Eye (tissue), 1 donor: Measurements from ENCODE around the gene CYB5R4.
"Not testable (repeated sequence)": the region's sequence is repeated elsewhere in the genome, so short reads cannot be mapped to it uniquely, and the experiment has no call there.

ENCODE experiments used
- DNase-seq: peaks from one replicate; pipeline ENCODE4 v3.0.0-alpha.2; 2015

CYB5R4 gene

DNA sequence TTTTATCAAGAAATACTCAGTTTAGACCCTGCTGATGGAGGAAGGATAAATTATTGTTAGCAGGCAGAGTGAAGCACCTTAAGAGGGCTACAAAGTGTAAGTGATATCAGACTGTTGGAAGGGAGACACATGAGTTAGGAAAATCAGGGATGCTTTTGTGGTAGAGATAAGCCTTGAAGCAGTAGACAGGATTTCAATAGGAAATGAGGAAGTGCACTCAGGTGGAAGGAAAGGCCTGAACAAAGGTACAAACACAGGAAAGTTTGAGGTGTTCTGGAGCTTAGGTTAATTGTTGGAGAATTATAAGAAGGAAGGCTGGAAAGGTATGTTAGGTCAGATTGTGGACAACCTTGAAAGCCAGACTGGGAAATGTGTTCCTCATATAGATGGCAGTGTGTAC is 7.6 kb downstream of the CYB5R4 start:
- DNase-seq: no peak

DNA sequence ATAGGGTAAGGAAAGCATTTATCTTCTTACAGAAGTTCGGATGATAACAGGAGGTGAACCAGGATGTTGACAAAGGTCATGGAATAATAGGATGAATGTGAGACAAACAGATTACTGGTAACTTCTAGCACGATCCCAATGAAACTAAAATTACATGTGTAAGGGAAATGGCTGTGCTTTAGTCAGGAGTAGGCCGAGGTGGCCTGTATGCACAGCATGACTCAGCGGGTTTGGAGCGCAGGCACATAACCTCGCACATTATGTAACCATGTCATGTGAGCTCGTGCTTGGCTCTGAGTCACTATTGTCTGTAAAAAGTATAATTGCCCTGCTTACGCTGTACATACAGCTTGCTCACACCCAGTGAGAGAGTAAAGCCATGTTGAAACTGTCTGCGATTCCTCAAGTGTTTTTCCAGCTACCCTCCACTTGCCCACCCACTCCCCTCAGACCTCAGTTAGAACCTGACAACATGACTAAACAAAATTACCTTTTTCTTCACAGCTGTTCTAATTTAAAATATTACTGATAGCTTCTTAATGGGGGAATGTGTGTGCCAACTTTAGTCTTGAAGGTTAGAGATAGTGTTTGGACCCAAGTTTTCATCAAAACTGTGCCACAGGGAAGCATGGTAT is 8.2 kb downstream of the CYB5R4 start:
- DNase-seq: peak; percentile 54

DNA sequence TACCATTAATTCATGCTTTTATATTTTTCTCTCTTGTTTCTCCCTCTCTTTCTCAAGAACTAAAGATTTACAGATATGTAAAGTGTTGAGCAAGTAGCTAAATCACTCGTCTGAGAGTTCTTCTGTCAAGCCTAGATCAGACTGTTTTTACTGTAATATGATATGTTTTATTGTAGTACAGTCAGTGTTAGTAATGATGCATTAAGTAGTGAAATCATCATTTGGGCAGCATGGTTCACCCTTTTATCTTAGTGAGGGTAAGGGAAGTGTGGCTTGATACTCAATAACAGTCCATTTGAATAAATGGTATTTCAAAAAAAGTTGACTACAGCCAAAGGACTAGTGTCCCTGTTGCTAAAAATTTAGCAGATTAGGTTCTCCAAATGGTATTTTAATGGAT is 9.2 kb downstream of the CYB5R4 start:
- no peak for DNase-seq

DNA sequence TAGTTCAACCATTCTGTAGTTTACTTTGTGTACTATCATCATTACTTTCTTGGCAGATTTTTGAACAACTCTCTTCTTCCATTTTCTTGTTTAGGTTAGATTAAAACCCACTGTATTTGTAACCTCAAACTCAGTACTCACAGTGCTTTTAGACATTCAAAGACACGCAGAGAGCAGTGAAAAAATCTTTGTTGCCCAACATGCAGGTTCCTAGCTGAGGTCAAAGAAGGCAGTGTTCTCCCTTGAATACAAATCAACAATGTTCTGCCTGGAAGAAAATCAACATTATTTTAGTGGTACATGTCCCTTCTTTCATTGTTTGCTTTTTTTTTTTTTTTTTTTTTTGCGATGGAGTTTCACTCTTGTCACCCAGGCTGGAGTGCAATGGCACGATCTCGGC is 11.2 kb downstream of the CYB5R4 start:
- DNase-seq: no peak

DNA sequence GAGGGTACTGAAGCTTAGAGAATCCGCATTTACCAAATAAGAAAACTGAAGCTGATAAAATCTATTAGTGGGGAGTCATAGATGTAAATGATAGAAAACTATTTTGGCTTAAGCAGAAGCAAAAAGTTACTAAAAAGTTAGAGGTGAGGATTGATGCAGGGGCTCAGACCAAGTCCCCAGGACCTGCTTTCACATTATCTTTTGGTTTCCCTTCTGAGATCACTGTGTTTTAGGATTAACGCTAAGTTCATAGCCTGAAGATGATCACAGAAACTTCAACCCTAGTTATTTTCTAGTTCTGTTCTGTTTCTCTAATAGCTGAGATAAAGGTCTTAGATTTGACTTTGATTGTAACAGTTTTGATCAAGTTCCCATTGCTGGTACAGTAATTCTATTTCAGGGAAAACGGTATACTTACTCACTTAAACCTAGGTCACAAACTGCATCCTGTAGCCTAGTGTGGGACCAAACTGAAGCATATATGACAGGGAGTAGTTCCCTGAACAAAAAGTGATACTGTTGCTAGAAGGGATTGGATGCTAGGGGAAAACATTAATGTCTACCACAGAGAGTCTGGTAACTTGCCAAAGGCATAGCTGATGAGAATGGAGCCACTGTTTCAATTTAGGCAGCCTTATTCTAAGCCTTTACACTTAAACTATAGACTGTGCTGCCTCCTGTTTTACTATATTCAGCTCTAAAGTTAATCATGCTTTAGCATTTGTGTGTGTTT is 13.1 kb downstream of the CYB5R4 start:
- DNase-seq: no peak

DNA sequence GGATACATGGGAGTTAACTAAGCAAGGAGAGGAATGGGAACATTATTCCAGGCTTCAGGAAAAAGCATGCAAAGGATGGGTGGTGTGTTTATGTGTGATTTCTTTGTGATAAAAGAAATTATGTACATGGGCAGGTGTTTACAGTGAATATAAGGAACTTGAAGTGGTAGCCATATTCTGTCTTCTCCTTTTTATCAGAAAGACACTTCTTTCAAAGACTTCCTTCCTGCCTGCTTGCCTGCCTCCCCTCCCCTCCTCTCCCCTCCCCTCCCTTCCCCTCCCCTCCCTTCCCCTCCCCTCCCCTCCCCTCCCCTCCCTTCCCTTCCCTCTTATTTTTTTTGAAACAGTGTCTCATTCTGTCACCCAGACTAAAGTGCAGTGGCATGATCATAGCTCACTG is 14.4 kb downstream of the CYB5R4 start:
- DNase-seq: no peak

DNA sequence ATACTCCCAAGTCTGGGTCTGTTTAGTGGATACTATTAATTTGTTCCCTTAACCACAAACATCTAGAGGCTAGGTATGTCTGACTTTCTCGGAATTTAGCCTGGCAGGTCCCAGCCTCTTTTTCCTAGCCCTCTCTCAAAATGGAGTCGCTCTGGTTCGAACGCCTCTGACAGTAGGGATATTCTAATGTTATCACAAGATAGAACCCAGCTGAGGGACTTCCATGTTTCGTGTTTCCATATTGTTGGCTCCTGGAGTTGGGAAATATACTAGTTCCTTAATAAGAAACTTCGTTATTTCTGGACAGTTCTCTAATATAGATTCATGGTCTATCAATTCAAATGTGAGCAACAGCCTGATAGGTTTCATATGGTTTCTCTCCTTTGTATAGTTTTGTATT is 16.4 kb downstream of the CYB5R4 start:
- no peak for DNase-seq

DNA sequence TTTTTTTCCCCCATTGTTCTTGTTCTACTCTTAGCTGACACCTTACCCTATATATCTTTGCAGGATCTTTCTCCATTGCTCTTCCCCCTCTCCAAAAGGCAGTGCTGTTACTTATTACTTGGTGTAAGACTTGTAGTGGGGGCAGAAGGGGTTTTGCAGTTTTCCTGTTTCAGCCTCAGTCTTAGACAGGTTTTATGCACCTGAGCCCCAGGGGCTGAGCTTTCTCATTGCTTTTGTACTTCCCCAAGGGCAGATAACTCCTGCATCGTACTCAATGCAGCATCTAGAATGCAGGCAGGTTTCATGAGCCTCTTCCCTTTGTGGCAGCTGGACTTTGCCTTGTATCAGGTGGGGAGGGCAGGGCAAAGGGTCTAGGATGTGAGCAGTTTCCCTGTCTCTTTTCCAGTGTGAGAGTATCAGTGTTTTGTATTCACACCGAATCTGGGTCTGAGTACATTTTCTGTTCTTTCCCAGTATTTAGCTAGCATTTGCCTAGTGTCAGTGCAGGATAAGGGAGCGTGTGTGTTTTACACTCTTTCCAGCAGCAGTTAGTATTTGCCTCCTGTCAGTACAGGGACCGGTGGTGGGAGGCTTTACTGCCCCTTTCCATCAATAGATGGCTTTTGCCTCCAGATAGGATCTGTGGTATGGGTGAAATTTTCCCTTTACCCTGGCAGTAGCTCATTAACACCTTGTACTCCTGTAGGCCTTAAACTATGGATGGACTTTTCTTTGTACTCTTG is 19.6 kb downstream of the CYB5R4 start:
- DNase-seq: no peak

DNA sequence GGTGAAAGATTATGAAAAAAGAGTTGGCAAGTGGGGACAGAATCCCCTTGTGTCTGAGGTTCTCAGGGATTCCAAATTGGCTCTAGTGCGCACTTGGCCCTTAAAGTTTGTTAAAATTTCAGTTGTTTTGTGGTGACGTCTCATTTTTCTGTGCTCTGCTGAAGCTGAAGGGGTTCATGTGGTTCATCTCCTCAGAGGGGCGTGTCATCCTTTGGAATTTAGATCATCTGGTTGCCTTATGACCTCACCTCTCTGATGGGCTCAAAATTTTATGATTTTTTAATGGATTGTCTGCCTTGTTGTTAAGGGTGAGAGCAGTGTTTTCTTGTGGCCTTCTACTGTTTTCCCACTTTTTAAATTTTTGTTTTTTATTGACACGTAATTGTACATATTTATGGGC is 20.3 kb downstream of the CYB5R4 start:
- no peak for DNase-seq

DNA sequence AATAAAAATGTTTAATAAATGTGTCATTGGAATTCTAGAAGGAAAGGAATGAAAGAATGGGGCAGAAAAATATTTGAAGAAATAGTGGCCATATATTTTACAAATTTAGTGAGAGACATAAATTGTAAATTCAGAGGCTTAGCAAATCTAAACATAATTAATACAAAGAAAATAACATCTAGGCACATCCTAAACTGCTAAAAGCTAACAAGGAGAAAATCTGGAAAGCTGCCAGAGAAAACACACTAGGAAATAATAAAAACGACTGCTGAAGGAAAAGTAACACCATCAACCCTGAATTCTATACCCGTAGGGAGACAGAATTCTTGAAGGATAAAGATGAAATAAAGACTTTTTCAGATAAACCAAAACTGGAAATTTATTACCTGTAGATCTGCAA is 23.8 kb downstream of the CYB5R4 start:
- DNase-seq: no peak

DNA sequence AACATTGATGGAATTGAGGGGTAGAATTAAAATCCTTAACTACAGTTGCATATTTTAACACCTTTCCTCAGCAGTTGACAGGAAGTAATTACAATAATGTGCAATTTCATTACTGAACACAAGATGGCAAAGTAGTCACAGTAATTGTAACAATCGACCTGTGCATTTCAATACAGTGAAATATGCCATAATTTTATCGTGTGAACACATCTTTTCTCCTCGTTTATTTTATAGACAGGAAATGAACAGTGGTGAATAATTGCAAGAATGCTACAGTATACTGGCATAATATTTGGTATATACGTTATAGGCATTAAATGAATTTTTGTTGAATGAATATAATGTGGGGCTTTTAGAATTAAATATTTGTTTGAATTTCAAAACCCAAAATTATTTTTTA is 25.0 kb downstream of the CYB5R4 start:
- peak; percentile 79 for DNase-seq

DNA sequence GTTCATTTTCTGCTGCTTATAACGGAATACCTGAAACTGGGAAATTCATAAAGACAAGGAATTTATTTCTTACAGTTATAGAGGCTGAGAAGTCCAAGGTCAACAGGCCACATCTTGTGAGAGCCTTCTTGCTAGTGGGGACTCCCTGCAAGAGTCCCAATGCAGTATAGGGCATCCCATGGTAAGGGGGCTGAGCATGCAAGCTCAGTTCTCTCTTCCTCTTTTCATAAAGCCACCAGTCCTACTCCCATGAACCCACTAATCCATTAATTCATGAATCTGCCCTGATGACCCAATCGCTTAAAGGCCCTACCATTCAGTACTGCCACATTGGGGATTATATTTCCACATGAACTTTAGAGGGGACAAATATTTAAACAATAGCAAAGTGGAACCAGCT is 26.5 kb downstream of the CYB5R4 start:
- no peak for DNase-seq

DNA sequence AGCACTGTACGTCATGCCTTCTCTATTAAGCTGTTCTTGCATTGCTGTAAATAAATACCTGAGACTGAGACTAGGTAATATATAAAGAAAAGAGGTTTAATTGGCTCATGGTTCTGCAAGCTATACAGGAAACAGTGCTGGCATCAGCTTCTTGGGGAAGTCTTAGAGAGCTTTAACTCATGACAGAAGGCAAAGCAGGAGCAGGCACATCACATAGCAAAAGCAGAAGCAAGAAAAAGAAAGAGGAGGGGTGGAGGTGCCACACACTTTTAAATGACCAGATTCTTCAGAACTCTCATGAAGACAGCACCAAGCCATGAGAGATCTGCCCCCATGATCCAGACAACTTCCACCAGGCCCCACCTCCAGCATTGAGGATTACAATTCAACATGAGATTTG is 30.1 kb downstream of the CYB5R4 start:
- no peak for DNase-seq

DNA sequence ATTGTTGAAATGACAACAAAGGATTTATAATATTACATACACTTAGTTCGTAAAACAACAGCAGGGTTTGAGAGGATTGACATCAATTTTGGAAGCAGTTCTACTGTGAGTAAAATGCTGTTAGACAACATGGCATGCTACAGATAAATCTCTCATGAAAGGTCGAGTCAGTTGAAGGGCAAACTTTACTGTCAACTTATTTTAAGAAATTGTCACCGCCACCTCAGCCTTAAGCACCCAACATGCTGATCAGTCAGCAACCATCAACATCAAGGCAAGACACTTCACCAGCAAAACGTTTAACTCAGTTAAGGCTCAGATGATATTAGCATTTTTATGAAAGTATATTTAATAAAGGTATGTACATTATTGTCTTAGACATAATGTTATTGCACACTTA is 31.0 kb downstream of the CYB5R4 start:
- DNase-seq: no peak

DNA sequence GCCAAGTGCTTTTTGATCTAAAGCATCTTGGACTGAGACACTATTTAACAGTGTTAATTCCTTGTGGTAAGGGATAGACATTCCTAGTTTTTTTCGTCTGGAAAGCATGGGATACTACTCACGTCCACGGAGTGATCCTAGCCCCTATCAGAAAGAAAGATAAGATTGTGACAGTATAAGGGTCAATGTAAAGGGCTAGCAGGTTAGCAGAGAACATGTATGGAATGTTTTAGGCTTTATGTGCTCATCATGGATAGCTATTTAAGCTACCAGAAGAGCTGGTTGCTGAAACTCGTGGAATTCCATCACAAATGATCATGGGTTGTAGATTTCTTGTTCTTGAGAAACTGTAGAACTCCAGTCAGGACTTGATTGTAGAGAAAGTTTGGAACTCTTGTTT is 32.1 kb downstream of the CYB5R4 start:
- no peak for DNase-seq

DNA sequence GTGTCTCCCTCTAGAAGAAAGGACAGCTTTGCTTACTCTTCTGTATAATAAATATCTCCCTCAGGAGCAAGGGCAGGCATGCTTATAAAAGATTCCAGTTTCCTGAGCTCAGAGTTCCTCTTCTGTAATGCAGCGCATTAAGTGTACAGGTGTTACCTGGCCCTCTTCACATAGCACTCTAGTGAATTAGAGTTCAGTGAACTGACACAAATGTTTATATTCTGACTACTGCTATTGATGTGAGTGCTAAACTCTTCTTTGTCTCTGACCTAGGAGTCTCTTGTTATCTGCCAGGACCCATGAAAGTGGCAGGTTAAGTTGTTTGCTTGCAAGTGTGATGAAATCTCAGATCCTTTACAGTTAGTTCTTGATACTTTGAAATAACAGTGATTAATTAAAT is 33.5 kb downstream of the CYB5R4 start:
- no peak for DNase-seq

DNA sequence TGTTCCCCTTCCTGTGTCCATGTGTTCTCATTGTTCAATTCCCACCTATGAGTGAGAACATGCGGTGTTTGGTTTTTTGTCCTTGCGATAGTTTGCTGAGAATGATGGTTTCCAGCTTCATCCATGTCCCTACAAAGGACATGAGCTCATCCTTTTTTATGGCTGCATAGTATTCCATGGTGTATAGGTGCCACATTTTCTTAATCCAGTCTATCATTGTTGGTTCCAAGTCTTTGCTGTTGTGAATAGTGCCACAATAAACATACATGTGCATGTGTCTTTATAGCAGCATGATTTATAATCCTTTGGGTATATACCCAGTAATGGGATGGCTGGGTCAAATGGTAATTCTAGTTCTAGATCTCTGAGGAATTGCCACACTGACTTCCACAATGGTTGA is 37.6 kb downstream of the CYB5R4 start:
- not testable (repeated sequence) for DNase-seq

DNA sequence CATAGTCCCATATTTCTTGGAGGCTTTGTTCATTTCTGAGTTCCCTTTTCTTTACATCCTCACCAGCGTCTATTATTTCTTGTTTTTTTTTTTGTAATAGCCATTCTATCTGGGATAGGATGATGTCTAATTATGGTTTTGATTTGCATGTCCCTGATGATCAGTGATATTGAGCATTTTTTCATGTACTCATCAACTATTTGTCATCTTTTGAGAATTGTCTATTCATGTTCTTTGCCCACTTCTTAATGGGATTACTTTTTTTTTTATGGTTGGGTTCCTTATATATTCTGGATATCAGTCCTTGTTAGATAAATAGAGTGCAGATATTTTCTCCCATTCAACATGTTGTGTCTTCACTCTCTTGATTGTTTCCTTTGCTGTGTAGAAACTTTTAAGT is 42.1 kb downstream of the CYB5R4 start:
- no peak for DNase-seq

DNA sequence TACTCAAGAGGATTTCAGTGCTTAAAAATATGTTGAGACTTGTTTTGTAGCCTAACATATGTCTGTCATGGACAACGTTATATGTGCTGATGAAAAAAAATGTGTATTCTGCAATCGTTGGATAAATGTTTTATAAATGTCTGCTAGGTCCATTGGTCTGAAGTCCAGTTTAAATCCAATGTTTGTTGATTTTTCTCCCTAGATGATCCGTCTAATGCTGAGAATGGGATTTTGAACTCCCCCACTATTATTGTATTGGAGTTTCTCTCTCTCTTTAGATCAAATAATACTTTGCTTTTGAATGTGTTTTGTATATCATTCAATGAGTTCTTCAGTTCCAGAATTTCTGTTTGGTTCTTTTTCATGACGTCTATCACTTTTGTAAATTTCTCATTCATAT is 44.9 kb downstream of the CYB5R4 start:
- DNase-seq: no peak

DNA sequence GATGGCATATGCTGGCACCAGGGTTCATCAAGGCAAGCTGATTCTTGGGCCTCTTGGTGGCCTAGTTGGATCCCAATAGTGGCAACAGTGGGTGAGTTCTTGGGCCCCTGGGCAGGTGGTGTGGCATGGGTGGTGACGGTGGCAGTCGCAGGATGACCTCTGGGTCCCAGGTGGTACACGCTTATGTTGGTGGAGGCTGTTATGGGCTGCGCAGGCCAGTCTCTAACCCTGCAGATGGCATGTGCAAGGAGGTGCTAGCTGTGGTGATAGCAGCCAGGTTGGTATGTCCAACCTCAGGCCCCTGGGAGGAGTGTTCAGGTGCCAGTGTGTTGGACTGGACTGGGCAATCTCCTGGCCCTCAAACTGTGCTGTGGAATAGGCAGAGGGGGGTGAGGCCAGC is 46.2 kb downstream of the CYB5R4 start:
- DNase-seq: no peak

DNA sequence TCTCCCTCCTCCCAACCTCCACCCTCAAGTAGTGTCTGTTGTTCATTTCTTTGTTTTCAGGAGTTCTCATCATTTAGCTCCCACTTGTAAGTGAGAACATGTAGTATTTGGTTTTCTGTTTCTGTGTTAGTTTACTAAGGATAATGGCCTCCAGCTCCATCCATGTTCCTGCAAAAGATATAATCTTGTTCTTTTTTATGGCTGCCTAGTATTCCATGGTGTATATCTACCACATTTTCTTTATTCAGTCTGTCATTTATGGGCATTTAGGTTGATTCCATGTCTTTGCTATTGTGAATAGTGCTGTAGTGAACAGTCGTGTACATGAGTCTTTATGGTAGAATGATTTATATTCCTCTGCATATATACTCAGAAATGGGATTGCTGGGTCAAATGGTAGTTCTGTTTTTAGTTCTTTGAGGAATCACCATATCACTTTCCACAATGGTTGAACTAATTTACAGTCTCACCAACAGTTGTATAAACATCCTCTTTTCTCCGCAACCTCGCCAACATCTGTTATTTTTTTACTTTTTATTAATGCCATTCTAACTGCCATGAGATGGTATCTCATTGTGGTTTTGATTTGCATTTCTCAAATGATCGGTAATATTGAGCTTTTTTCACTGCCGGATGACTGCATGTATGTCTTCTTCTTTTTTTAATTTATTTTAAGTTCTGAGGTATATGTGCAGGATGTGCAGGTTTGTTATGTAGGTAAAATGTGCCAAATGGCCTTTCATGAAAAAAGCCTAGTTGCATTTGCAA is 48.3 kb downstream of the CYB5R4 start:
- not testable (repeated sequence) for DNase-seq

DNA sequence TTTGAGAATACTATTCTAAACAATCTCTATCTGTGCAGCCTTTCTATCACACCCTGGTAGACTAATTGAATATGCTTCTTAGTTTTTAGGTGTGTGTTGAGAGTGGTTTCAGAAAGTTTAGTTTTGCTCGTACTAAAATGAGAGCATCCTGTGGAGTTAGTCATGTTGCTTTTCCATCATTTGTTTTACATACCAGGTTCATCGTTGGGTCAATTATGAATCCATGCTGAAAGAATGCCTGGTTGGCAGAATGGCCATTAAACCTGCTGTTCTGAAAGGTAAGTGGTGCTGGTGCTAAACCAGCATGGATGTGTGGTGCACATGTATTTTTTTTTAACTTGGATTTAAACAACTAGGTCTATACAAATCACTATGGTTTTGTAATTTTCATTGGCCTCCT is 49.3 kb downstream of the CYB5R4 start:
- DNase-seq: no peak

DNA sequence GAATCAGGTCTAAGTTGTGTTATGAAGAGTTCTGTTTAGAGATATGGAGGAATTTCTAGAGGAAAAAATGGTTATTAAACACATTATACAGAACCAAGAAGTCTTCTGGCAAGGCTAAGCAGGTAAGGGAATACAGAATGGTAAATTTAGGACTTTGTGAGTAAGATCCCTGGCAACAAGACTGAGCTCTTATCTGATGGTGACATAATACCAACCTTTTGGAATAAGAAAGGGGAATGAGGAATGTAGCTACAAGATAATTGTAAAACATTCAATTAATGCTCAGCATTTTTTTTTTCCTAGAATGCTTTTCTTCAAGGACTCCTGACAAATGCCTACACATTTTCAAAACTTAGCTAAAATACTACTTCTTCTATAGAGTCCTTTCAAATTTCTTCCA is 51.8 kb downstream of the CYB5R4 start:
- no peak for DNase-seq

DNA sequence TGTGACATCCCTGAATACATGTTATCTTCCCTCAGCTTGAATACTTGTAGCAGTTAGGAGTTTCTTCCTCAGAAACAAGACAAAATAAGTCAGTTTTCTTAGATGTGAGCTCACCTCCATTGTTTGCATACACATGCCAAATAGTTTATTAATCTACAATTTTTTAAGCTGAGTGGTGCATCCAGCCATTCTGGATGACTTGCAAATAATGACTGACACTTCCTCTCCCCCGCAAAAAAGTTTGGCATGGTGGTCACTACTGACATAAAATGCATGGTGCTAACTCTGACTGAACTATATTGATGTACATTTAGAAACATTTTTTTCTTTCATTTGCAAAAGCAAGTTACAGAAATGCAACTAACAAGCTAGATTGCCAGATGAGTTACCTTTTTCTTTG is 55.5 kb downstream of the CYB5R4 start:
- DNase-seq: no peak
